NCI-H748 (cell line): ENCODE results near the gene PSMA1.
"Not testable (repeated sequence)": the region's sequence is repeated elsewhere in the genome, so short reads cannot be mapped to it uniquely, and the experiment has no call there.

ENCODE experiments used
- DNase-seq: peaks from one replicate; lab custom pipeline; 2025; ENCODE audit not compliant: unreplicated experiment; lab: John Stamatoyannopoulos, UW

The PSMA1 gene

DNA sequence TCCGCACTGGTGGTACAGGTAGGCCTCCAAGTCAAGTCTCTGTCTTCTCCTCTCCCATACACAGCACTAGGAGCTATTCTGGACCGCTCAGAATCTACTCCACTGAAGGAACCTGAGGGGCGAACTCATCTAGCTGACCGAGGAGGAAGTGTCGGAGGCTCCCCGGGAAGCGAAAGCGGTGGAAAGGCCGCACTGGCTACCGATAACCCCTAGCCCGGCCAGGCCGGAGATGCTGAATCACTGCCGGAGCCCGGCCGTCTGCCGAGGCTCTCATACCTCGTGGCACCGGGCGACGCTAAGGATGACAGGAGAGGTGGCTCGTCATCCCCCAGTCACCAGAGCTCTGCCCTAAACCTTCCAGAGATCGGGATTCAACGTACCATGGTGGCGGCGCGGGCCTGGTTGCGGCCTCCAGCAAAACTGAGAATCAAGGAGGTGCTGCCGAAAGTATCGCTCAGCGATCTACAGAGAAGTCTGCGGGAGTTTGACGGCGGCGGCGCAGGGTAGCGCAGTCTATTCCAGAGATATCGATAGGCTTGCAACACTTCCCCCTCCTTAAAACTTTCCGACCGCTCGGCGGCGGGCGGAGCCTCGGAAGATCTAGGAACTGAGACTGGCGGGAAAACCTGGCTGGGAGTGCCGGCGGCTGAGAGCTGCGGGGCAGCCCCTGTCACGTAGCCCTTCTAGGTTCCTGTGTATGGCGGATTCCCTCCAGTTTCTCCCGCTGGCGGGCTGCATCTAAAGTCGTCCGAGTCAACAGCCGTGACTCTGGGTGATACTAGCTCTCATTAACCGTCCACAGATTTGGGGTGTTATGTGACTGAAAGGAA, at the start of gene PSMA1:
Gene PSMA1 (minus strand): TSS at position 470 of the 830 bp plus-strand sequence. CDS start 87 bp downstream, at position 383.
- DNase-seq, result peak; percentile 98

DNA sequence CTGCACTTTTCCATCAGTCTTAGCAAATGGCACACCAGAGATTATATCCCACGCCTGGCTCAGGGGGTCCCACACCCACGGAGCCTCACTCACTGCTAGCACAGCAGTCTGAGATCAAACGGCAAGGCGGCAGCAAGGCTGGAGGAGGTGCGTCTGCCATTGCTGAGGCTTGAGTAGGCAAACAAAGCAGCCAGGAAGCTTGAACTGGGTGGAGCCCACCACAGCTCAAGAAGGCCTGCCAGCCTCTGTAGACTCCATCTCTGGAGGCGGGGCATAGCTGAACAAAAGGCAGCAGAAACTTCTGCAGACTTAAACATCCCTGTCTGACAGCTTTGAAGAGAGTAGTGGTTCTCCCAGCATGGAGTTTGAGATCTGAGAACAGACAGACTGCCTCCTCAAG, 49.3 kb upstream of the PSMA1 start:
- DNase-seq, result not testable (repeated sequence)

DNA sequence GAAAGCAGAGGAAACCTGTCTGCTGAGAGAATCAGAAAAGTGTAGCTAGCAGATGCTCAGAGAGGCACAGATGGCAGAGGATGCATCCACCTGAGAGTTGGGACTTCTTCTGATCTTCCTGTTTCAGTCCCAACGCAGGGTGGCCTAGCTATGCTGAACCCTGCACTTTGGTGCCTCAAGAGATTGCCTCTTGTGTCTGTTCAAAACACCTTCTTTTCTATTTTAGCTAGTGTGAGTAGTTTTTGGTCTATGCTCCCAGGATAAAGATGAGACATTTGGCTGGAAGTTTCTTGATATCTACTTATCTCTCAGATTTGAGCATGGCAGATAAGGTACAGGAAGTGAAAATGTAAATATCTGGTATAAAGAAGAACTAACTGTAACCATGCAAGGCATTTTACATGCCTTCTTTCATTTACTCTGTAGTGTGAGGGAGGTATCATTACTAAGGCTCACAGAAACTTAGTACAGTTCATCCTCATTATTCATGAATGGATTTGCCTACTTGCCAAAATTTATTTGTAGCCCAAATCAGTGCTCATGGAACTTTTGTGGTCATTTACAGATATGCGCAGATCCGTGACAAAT, 47.0 kb upstream of the PSMA1 start:
- DNase-seq, result no peak

DNA sequence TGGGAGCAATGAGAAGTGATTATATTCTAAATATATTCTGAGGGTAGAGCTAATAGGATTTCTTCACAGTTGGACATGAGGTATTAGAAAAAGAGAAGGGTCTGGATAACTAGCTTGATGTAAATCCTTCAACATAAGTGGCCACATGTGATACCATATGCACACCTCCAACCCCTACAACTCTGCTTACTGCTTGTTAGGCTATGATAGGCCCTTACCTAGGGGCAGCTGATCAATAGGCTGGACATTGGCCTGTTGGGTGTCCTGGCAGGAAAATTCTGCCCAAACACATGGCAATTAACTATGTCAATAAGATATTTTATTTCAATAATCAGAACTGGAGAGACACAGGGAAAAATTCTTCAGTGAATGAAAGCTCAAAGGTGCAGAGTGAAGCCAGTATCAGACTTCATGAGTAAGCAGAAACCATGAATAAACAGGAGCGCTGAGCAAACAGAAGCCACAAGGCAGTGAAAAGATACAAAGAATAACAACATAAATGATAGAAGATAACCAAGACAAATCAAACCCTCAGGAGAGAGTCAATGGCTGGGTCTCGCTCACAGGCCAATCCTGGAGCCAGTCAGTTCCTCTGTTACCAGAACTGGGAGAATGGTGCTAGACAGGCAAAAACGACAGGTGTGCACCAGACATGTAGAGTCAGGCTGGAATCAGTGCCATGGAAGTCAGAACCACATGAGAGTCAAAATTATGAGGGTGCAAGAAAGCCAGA, 46.3 kb upstream of the PSMA1 start:
- DNase-seq, result no peak

DNA sequence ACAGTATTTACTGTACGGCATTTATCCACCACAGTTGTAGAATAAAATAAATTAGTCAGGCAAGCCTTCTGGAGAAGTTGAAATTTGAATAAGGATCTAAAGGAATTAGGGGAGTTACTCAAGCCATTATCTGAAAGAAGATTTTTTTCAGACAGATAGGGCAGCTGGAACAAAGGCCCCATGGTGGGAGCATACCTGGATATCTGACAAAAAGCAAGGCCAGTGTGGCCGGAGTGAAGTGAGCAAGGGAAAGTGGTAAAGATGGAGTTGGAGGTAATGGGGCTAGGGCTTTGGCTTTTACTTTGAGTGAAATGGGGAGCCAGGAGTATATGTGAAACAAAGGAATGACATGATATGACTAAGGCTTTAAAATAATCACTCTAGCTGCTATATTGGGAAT, 45.7 kb upstream of the PSMA1 start:
- no peak for DNase-seq

DNA sequence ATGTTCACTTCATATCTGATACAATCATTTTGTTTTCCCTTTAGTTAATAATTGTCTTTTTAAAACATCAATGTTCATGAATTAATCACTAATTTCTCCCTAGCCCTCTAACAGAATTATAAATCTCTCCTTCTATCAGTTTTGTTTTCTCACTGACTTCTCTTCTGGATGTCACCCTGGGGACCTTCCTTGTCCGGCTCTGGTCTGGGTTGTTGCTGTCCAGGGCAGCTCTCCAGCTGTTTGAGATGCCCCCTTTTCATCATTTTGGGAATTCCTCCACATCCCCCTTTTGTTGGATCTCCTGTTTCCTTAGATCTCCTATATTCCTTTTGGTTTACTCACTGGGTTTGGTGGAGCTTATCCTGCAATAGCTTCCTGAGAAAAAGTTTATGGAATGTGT, 35.6 kb upstream of the PSMA1 start:
- no peak for DNase-seq

DNA sequence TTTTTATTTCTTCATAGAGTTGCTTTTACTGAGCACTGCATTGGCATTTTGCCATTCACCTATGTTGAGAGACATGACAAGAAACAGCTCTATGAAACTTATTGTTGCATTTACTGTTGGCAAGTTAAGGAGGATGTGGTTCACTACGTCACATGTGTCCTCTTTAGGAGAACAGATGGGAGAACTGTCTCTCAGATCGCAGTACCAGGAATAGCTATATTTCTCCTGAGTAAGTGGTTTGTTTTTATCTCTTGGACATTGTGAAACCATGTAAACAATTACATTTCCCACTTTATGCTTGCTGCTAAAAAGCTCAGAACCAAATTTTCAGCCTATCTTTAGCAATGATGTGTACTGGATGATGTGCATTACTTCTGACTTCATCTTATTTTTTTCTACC, 34.8 kb upstream of the PSMA1 start:
- no peak for DNase-seq

DNA sequence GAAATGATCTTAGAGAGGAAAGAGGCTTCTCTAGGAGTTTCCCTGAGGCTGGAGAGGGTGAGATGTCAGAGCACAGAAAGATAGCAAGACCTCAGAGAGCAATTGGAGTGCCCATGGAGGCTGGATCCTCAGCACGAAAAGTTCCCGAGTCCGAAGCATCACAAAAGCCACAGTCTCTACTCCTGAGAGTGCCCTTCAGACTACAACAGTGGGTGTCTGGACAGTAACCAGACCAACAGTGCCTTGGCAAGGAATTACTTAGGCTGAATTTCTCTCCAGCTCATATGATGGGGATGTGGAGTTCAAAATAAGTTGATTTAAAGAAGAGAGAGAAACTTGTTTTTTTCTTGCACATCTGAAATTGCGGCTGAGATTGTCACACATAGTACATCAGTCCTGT, 31.9 kb upstream of the PSMA1 start:
- DNase-seq, result no peak

DNA sequence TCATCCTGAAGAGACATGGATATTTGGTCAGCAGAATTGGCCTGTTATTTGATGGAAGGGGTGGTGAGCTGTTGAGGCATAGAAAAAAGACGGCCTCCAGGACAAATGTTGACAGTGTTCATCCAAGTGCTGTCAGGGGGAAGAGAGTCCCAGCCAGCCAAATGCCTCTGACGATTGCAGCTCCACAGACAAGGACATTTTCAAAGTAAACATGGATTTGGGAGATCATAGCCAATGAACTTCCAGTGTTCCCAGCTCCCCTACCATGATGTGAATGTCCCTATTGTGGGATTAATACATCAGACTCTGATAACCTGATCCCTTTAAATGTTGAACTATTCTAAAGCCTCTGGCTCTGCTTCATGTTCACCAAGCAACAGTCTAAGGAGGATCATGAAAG, 31.2 kb upstream of the PSMA1 start:
- no peak for DNase-seq

DNA sequence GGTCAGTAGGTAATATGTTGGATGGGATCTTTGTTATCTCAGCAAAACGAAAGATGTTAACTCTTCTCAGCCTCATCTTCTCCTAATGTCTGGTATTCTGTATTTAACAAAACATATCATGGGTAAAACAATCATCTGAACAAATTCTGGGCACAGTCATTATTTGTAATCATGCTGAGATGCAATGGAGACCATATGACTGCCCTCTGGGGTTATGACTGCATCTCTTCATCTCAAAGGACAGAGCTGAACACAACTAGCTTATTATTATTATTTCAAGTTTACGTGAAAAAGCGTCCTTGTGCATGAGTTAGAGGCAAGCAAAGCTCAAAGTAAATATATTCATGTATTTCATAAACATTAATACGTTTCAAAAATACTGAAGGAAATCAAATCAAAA, 29.7 kb upstream of the PSMA1 start:
- no peak for DNase-seq

DNA sequence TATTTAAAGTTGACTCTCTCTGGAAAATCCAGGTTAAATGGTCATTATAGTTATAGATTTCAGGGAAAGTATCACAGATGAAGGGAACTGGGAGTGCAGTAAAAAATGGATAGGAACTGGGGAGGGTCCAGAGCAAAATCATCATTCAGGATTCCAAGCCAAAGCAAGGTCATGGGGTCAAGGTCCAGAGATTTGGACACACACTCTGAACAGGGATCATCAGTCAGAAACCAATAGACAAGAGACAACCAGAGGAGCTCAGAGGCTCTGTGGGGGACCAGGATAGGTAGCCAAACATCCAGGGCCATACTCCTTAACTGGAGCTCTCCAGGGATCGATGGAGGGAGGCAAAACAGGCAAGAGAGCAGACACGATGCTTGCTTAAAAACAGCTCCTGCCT, 27.3 kb upstream of the PSMA1 start:
- no peak for DNase-seq

DNA sequence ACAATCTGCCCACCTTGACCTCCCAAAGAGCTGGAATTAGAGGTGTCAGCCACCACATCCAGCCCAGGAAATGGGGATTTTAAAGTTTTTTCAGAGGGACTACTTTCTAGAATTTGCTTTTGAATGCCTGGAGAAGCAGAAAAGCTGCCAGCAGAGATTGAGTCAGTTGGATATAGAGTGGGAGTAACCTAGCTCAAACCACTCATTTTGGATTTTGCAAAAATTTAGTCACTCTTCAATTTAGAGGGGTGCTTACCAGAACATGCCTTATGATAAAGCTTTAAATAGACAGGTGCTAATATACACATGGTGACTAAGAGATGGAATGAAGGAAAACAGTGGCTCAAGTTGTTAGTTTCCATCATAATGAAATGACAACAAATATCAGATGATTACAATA, 26.5 kb upstream of the PSMA1 start:
- DNase-seq, result no peak

DNA sequence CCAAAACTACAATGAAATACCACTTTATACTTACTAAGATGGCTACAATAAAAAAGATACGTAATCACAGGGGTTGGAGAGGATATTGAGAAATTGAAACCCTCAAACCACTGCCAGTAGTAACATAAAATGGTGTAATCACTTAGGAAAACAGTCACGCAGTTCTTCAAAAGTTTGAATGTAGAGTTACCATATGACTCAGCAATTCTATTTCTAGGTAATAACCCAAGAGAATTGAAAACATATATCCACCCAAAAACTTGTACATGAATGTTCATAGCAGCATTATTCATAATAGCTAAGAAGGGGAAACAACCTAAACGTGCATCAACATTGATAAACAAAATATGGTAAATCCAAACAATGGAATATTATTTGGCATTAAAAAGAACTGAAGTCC, 24.4 kb upstream of the PSMA1 start:
- DNase-seq, result no peak

DNA sequence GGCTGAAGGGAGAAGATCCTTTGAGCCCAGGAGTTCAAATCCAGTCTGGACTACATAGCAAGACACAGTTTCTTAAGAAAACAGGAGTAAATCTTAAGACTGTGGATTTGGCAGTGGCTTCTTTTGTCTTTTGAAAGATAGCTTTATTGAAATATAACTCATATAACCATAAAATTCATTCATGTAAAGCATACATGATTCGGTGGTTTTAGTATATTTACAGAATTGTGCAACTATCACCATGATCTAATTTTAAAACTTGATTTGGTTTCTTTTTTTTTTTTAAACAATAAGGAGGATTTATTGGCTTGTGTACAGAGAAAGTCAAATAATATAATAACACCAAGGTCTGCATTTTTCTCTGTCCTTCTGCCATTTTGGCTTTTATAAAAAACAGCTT, 23.1 kb upstream of the PSMA1 start:
- DNase-seq, result no peak

DNA sequence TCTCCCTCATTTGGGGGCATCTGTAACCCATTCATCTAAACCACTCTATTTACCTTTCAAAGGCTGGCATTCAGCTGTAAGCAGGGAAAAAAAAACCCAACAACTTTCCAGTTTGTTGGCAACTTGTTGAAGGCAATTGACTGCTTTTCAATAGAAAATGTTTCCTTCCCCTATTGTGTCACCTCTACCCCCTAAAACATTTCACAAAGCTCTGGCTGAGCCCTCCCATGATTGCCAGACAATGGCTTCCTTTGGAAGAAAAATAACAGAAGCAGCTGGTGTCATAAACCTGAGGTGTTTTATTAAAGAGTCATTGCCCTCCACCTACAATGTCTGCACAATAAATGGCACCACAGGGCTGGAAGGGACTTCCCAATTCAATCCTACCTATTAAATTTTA, 22.1 kb upstream of the PSMA1 start:
- DNase-seq, result peak; percentile 97

DNA sequence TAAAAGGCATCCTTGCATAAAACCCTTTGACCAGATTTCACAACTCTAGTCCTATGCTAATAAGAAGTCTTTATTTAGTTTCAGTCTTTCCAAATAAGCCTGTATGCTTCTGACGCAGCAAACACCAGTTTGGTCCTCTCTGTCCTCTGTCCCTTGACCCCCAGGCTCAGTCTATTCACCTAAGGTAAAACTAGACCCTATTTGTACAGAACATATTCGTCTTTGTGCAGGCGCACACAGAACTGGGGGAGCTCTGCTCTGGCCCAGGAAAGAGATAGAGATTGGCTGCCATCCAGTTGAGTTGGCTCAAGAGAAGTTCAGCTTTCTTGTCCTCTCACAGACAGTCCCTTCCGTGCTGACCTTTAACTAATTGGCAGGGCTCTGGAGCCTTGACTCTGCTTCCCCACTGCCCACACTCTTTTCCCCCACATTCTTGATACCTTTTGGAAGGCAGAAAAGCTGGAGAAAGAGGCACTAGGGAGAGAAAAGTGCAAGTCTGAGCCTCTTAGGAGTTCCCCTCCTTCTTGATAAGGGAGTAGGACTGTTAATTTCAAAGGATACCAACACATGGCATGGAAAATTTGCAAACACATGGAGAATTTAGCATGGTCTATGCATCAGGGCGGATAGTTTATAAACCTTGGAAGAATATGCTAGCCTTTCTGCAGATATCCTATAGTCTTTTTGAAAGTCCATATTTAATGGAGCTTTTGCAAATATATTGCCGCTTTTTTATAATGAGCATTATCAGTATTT, 21.2 kb upstream of the PSMA1 start:
- no peak for DNase-seq

DNA sequence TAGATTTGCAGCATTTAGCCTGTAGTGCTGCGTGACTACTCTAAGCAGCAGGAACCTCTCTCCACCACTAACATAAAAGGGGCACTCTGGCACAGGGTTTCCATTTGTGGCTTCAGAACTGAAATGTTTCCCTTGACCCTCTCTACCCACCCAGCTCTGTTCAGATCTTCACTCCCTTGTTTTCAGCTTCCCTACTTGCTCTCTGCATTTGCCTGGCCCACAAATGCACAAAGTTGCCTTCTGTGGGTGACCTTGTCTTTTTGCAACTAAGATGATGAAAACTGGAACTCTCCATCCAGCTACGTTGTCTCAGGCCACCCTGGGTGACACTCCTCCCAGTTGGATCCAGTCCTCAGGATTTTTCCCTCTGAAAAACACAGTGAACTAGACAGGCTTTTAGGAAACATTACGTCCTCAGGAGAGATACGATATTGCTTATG, 19.8 kb upstream of the PSMA1 start:
- DNase-seq, result no peak

DNA sequence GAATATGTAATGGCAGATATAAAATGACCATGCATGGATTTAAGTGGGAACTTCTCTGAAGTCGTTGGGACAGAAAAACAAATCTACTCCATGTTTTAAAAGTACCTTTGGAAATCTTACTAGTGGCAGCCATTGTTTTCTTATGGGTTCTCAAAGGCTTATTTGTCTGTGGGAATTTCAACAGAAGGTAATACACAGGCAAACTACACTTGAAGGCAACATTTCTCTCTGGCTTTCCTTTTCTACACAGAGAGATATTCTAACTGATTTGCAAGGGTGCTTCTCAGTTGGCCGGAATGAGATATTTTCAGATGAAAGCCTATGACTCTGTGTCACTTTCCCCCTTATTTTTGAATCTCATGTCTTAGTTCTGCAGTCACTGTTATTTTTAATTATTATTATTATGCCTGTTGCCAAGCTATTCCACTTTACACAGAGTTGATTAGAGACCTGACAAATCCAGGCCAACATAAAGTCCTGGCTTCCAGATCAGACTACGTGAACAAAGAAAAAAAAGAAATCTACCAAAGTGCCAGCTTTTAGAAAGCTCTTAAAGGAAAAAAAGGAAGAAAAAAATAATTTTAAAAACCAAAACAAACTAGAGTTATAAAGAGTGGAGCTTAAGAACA, 18.9 kb upstream of the PSMA1 start:
- no peak for DNase-seq

DNA sequence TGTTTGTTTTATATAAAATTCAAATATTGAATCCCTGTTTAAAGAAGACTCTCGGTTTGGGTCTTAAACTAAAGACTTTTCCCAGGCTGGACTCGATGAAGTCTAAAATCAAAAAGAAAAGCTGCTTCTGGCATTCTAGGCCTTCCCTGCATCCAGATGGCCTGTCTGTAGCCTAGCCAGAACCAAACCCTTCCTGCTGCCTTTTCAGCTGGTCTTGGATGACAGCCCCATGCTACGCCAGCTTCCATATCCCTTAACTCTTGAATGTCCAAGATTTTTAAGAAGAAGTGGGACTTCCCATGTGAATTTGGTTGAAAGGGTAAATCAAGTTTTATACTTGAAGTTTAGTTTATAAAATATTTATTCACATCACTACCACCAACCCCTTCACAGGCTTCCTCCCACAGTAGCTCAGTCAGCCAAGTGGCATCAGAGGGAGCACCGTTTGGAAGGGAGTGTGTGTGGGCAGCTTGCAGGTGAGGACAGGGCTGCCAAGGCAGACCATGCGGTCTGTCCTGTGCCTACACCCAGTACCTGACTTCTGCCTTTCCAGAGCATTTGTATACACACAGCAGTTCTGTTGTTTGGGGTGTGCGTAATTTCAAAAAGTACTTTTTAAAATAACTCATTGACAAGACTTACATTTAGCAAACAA, 18.2 kb upstream of the PSMA1 start:
- DNase-seq, result no peak

DNA sequence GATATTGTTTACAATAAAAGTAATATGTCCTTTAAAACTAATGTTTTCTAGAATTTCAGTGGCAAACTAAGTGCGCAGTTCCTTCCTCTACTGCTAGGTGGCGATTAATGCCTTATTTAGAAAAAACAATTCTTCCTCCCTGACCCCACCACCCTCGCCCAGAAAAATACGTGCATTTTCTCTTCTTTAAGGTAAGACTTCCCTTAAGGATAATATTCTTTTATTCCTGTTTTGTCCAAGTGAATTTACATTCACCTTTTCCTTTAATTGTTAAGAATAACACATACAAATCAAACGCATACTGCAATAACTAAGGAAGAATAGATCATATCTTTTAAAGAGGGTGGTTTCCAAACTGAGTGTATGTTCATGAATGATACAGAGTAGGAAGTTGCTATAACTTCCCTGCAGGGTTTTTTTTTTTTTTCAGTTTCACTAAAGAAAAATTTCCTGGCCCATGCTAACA, 17.0 kb upstream of the PSMA1 start:
- DNase-seq, result peak; percentile 61
